Ammon's horn (tissue), 1 donor: Measurements from ENCODE around the gene DYRK2.

Experiments used
- DNase-seq: peaks from one replicate; pipeline ENCODE4 v3.0.0-alpha.2; 2016; ENCODE audit warnings: low spot score

DYRK2 gene

DNA sequence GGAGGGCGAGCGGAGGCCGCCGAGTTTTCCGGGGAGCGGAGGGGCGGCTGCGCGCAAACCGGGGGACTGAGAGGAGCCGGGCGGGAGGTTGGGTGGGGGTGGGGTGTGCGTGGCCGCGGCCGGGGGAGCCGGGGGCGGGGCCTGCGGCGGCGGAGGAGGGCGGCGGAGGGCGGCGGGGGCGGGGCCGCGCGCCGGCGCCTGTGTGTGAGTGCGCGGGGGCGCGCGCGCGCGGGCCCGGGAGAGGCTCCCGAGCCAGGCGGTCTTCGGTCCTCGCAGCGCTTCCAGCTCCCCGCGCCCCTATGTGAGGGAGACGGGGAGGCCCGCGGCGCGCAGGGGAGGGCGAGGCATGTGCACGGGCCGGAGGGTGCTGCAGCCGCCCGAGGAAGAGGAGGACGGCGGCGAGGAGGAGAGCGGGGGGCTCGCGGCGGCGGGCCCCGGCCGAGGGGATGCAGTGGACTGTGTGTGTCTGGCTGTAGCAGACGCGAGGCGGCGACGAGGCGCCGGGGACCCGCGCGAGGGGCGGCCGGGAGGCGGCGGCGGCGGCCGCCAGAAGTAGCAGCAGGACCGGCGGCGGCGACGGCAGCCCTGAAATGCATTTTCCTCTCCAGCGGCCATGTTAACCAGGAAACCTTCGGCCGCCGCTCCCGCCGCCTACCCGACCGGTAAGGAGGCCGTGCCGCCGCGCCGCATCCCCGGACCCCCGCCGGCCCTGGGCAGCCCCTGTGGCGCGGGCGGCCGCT lies at the start of gene DYRK2:
Gene DYRK2 (plus strand): TSS at position 225 of the 740 bp plus-strand sequence. CDS start 389 bp downstream, at position 614.
- DNase-seq: peak; percentile 80

DNA sequence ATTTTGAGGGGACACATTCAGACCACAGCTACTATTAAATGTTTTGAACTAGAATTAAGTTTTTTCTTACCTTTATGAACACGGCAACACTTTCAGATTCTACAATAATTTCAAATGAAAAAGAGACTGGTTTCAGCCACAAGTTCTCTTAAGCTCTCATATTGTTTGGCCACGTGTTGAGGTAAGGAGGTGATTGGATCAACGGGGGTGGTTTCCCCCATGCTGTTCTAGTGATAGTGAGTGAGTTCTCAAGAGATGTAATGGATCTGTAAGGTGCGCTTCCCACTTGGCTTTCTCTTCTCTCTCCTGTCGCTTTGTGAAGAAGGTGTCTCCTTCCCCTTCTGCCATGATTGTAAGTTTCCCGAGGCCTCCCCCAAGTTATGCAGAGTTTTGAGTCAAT lies 48.9 kb upstream of the DYRK2 start:
- DNase-seq: no peak

DNA sequence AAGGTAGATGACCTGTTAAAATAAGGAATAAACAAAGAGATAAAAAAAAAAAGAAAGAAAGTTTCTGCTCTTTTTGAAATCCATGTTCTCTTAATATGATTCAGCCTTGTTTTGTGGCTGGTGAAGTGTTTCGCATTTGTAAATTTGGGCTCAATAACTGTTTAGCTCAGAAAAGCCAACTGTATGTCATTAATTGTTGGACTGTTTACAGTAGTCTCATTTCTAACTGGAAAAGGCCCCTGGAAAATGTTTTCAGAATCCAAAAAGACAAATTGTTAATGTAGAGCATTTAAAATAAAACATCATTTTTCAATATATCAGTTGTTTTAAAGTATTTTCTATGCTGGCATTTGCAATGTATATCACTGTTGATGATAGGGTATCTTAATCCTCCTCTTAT lies 47.4 kb upstream of the DYRK2 start:
- no peak for DNase-seq

- peak; percentile 32 for DNase-seq
Observed at GRCh38 chr12:67609226-67609870, 39.2 kb upstream of the DYRK2 start.

DNA sequence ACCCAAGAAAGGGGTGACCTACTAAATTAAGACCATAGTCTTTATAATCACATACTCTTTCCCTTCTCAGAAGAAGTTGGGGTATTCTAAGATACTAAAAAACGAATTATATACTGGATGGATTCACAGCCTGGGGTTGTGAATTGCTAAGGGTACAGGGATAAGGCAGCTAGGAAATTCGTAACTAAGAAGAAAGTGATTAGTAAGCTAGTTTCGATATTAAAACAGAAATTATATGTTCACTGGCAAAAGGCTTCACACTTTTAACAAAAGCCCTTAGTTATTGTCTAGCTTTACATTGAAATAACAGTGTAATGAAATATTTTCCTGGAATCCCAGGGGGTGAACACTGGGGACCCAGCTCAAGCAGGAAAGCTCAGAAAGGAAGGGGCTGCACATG lies 35.5 kb upstream of the DYRK2 start:
- no peak for DNase-seq

DNA sequence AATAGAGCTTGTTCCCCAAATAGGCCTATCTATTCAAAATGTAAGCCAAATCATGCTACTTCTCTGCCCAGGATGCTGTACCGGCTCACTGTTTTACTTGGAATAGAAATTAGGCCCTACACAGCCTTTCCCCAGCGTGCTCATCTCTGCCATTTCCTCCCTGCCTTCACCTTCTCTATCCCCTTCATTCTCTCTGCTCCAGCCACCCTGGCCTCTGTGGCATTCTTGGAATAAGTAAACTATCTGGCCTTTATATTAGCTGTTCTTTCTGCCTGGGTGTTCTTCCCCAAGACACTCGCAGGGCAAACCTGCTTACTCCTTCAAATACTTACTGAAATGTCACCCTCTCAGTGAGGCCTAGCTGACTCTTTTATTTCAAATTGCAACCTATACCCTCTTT lies 30.9 kb upstream of the DYRK2 start:
- DNase-seq: no peak

- DNase-seq: no peak
Observed at GRCh38 chr12:67618303-67618702, 30.2 kb upstream of the DYRK2 start.

- DNase-seq: no peak
Observed at GRCh38 chr12:67621112-67621511, 27.4 kb upstream of the DYRK2 start.

DNA sequence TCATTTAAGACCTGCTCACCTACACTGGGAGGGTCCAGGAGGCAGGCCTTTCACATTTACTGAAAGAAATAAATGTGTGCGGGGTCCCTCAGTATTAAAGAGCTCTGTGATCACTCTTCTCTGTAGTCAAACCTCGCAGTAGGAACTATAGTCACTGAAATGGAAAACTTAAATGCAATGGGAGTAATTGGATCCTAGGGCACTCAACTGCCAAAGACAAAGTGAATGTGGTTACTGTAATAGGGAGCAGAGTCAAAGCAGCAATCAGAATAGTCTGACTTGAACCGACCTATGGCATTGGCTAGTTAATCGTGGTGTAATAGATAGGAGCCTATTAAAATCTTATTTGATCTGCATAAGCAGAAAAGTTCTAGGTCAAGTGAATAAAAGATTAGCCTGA lies 26.6 kb upstream of the DYRK2 start:
- no peak for DNase-seq

GRCh38 chr12:67623259-67623658 lies 25.3 kb upstream of the DYRK2 start:
- no peak for DNase-seq

- no peak for DNase-seq
Observed at GRCh38 chr12:67624355-67624754, 24.2 kb upstream of the DYRK2 start.

DNA sequence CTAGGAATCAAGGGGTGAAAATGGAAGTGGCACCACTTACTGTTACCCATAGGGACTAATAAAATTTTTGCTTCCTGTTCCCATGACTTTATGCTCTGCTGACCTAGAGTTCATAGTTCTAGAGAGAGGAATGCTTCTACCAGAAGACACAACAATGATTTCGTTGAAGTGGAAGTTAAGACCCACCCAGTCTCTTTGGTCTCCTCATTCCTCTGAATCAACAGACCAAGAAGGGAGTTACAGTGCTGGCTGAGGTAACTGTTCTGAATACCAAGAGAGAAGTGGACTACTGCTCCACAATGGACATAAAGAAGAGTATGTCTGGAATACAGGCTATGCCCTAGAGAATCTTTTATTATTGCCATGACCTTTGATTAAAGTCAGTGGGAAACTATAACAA lies 23.5 kb upstream of the DYRK2 start:
- DNase-seq: no peak

- DNase-seq: no peak
Observed at GRCh38 chr12:67626156-67626555, 22.4 kb upstream of the DYRK2 start.

- DNase-seq: peak; percentile 67
Observed at GRCh38 chr12:67630373-67631088, 18.0 kb upstream of the DYRK2 start.

GRCh38 chr12:67632005-67632404 lies 16.5 kb upstream of the DYRK2 start:
- DNase-seq: no peak

GRCh38 chr12:67633024-67633610 lies 15.4 kb upstream of the DYRK2 start:
- DNase-seq: no peak

DNA sequence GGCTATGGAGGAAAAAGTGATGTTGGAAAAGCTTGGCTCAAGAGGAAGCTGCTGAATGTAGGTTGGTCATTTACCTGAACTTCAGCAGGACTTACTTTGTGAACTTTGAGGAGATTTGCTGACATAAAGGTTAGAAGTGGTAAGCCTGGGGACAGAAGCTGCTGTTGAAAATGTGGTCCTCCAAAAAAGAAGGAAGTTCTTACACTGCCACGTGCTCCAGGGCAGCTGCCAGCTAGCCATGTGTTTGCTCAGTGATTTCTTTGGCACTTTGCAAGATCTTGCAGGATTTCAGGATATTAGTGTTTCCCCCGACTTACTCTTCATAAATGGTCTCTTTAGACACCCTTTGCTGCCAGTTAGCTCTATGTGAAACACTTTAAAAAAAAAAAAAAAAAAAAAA lies 14.8 kb upstream of the DYRK2 start:
- peak; percentile 64 for DNase-seq

- peak; percentile 45 for DNase-seq
Observed at GRCh38 chr12:67634303-67634761, 14.2 kb upstream of the DYRK2 start.

DNA sequence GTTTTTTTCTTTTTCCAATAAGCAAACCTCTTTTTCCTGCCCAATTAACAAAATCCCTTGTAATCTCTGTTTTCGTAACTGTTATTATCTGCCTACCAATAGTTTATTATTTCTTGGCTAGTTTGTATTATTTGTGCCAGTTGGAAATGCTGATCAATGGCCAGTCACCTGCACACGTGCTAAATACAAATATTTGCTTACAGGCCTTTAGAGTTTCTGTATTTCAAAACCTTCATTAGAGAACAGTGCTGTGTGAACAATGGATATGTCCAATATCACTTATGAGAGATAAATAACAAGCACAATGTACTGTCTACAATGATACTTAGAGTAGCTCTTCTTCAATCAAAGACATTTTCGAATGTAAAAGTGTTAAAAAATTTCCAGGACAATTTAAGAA lies 10.8 kb upstream of the DYRK2 start:
- no peak for DNase-seq

- DNase-seq: no peak
Observed at GRCh38 chr12:67638694-67639093, 9.9 kb upstream of the DYRK2 start.

- no peak for DNase-seq
Observed at GRCh38 chr12:67640863-67641262, 7.7 kb upstream of the DYRK2 start.

DNA sequence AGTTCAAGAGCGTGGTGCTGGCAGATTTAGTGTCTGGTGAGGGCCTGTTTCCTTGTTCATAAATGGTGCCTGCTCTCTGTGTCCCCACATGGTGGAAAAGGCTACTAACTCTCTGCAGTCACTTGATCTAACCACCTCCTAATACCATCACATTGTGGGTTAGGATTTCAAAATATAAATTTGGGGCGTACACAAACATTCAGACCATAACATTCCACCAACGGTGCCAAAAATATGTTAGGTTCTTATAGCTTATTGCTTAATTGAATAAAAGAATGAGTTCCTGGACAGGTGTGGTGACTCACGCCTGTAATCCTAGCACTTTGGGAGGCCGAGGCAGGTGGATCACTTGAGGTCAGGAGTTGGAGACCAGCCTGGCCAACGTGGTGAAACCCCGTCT lies 3.4 kb upstream of the DYRK2 start:
- no peak for DNase-seq

GRCh38 chr12:67645601-67646000 lies 2.9 kb upstream of the DYRK2 start:
- DNase-seq: no peak
